ENCODE data around the gene OXER1.
"Not testable (repeated sequence)": the region's sequence is repeated elsewhere in the genome, so short reads cannot be mapped to it uniquely, and the experiment has no call there.

OXER1 gene

DNA sequence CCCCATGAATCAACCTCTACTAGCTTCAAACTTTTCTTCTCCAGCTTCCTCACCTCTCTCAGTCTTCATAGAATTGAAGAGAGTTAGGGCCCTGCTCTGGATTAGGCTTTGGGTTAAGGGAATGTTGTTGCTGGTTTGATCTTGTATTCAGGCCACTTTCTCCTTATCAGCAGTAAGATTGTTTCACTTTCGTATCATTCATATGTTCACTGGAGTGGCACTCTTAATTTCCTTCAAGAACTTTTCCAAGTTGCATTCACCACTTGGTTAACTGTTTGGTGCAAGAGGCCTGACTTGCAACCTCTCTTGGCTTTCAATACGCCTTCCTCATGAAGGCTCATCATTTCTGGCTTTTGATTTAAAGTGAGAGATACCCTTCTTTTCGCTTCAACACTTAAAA lies 22.8 kb downstream of the OXER1 start:
- Histone ChIP-seq H3K79me1 (ENCODE audit: low read depth, low read length) (no peaks in the 10 kb centered on the region), H3K23ac (ENCODE audit: low read depth, low read length, poor library complexity) (no peak overlapping the region), H2BK12ac (ENCODE audit: low read length) (no peak overlapping the region), H3K4me2 (ENCODE audit: insufficient read depth, low read length, poor library complexity, severe bottlenecking) (no peak overlapping the region), H3K18ac (ENCODE audit: low read length) (no peak overlapping the region), H2AK5ac (ENCODE audit: low read depth, low read length) (no peak overlapping the region), H3K4me3 (ENCODE audit: low read length in 2 of 2) (no peak overlapping the region), H2AFZ (ENCODE audit: low read length) (no peak overlapping the region), H3K27me3 (ENCODE audit: control insufficient read depth in 3 of 3, insufficient read depth in 3 of 3, low read depth in 1 of 3, low read length in 3 of 3) (no peaks in the 10 kb centered on the region), H4K91ac (ENCODE audit: low read depth, low read length, poor library complexity) (no peak overlapping the region), H3K4ac (ENCODE audit: low read length) (no peak overlapping the region), H4K8ac (ENCODE audit: low read depth, low read length) (no peak overlapping the region), H3K4me1 (ENCODE audit: control insufficient read depth in 2 of 2, insufficient read depth in 1 of 2, low read depth in 1 of 2, low read length in 2 of 2) (no peaks in the 10 kb centered on the region), H3K9me3 (replicated peaks in 1 of 2; ENCODE audit: control insufficient read depth in 2 of 2, insufficient read depth in 1 of 2, low read depth in 1 of 2, low read length in 2 of 2) (peaks cover 0 to 2% of the 10 kb centered on the region in 2 donors), H3K36me3 (replicated peaks in 1 of 2; ENCODE audit: control insufficient read depth in 2 of 2, insufficient read depth in 2 of 2, low read length in 2 of 2) (peaks cover 2 to 19% of the 10 kb centered on the region in 2 donors), H2BK15ac (ENCODE audit: low read length) (no peak overlapping the region), H3K27ac (replicated peaks; ENCODE audit: low read length) (no peak overlapping the region), H2BK120ac (ENCODE audit: low read depth, low read length) (no peak overlapping the region), H3K9ac (ENCODE audit: low read depth, low read length, poor library complexity) (no peak overlapping the region), H3K14ac (ENCODE audit: low read length) (no peak overlapping the region), H2BK5ac (ENCODE audit: low read length) (no peak overlapping the region)
- no peak for DNase-seq (ENCODE audit: low spot score)
- no CpG with 5 or more reads among the region's 3 CpGs for WGBS, 2 donors (ENCODE audit: extremely low coverage in 2 of 2, insufficient read length in 2 of 2, insufficient replicate concordance in 1 of 2)

DNA sequence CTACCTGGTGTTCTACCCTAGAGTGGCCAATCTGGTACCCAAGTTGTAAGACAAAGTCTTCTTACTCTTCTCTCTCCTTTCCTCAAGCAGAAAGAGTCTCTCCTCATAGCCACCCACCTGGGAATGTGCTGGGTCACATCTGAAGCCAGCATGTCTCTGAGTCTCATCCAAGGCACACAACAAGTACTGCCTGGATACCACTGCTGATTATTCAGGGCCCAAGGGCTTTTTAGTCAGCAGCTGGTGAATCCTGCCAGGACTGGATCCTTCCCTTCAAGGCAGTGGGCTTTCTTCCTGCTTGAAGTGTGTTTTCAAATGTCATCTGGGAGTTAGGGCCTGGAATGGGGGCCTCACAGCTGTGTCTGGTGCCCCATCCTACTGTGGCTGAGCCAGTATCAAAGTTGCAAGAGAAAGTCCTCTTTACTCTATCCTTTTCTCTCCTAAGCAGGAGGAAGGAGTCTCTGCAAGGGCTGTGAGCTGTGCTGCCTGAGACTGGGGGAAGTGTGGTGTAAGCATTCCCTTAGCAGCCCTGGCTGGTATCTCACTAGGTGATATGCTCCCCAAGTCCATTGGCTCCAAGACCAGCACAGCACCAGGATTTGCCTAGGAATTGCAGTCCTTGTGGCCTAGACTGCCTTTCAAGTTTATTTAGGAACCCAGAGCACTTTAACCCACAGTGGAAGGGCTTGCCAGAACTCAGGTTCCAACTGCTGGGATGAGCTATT lies 27.2 kb downstream of the OXER1 start:
- H3K4me2 ChIP-seq (ENCODE audit: insufficient read depth, low read length, poor library complexity, severe bottlenecking): no peak overlapping the region
- no peak overlapping the region for H3K4ac ChIP-seq (ENCODE audit: low read length)

DNA sequence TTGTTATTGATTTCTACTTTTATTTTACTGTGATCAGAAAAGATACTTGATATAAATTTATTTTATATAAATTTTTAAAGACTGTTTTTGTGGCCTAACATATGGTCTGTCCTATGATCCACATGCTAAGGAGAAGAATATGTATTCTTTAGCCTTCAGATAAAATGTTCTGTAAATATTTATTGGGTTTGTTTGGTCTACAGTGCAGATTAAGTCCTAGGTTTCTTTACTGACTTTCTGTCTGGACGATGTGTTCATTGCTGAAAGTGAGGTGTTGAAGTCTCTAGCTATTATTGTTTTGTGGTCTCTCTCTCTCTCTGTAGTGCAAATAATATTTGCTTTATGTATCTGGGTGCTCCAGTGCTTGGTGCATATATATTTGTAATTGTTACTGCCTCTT lies 30.1 kb downstream of the OXER1 start:
- Histone ChIP-seq H2BK12ac (ENCODE audit: low read length) (no peak overlapping the region), H2BK15ac (ENCODE audit: low read length) (no peak overlapping the region), H2AFZ (ENCODE audit: low read length) (no peak overlapping the region), H3K4me1 (ENCODE audit: control insufficient read depth in 2 of 2, insufficient read depth in 1 of 2, low read depth in 1 of 2, low read length in 2 of 2) (no peaks in the 10 kb centered on the region), H2BK5ac (ENCODE audit: low read length) (no peak overlapping the region), H3K27ac (replicated peaks; ENCODE audit: low read length) (no peak overlapping the region), H3K18ac (ENCODE audit: low read length) (no peak overlapping the region), H3K4me3 (ENCODE audit: low read length in 2 of 2) (no peak overlapping the region), H3K27me3 (ENCODE audit: control insufficient read depth in 3 of 3, insufficient read depth in 3 of 3, low read depth in 1 of 3, low read length in 3 of 3) (no peaks in the 10 kb centered on the region), H3K4ac (ENCODE audit: low read length) (no peak overlapping the region), H3K14ac (ENCODE audit: low read length) (no peak overlapping the region), H3K9me3 (replicated peaks in 1 of 2; ENCODE audit: control insufficient read depth in 2 of 2, insufficient read depth in 1 of 2, low read depth in 1 of 2, low read length in 2 of 2) (peaks cover 0 to 15% of the 10 kb centered on the region in 2 donors), H3K4me2 (ENCODE audit: insufficient read depth, low read length, poor library complexity, severe bottlenecking) (no peak overlapping the region), H4K8ac (ENCODE audit: low read depth, low read length) (no peak overlapping the region), H3K23ac (ENCODE audit: low read depth, low read length, poor library complexity) (no peak overlapping the region), H2BK120ac (ENCODE audit: low read depth, low read length) (no peak overlapping the region), H3K79me1 (ENCODE audit: low read depth, low read length) (no peaks in the 10 kb centered on the region), H2AK5ac (ENCODE audit: low read depth, low read length) (no peak overlapping the region), H3K9ac (ENCODE audit: low read depth, low read length, poor library complexity) (no peak overlapping the region), H4K91ac (ENCODE audit: low read depth, low read length, poor library complexity) (no peak overlapping the region), H3K36me3 (replicated peaks in 1 of 2; ENCODE audit: control insufficient read depth in 2 of 2, insufficient read depth in 2 of 2, low read length in 2 of 2) (peaks cover 0 to 15% of the 10 kb centered on the region in 2 donors)
- no peak for DNase-seq (ENCODE audit: low spot score)
- WGBS, 2 donors (ENCODE audit: extremely low coverage in 2 of 2, insufficient read length in 2 of 2, insufficient replicate concordance in 1 of 2): no CpG with 5 or more reads among the region's 1 CpG

More for the DNA sequence above, 27.2 kb downstream of the OXER1 start:
- DNase-seq (ENCODE audit: low spot score): no peak
- Histone ChIP-seq H3K14ac (ENCODE audit: low read length) (no peak overlapping the region), H3K9ac (ENCODE audit: low read depth, low read length, poor library complexity) (no peak overlapping the region), H2AFZ (ENCODE audit: low read length) (no peak overlapping the region), H2BK5ac (ENCODE audit: low read length) (no peak overlapping the region), H4K91ac (ENCODE audit: low read depth, low read length, poor library complexity) (no peak overlapping the region), H4K8ac (ENCODE audit: low read depth, low read length) (no peak overlapping the region), H3K4me3 (ENCODE audit: low read length in 2 of 2) (no peak overlapping the region), H2BK15ac (ENCODE audit: low read length) (no peak overlapping the region), H3K4me1 (ENCODE audit: control insufficient read depth in 2 of 2, insufficient read depth in 1 of 2, low read depth in 1 of 2, low read length in 2 of 2) (no peaks in the 10 kb centered on the region), H2AK5ac (ENCODE audit: low read depth, low read length) (no peak overlapping the region), H3K27ac (replicated peaks; ENCODE audit: low read length) (no peak overlapping the region), H3K27me3 (ENCODE audit: control insufficient read depth in 3 of 3, insufficient read depth in 3 of 3, low read depth in 1 of 3, low read length in 3 of 3) (no peaks in the 10 kb centered on the region), H3K36me3 (replicated peaks in 1 of 2; ENCODE audit: control insufficient read depth in 2 of 2, insufficient read depth in 2 of 2, low read length in 2 of 2) (peaks cover 2 to 19% of the 10 kb centered on the region in 2 donors), H3K23ac (ENCODE audit: low read depth, low read length, poor library complexity) (no peak overlapping the region), H3K18ac (ENCODE audit: low read length) (no peak overlapping the region), H3K9me3 (replicated peaks in 1 of 2; ENCODE audit: control insufficient read depth in 2 of 2, insufficient read depth in 1 of 2, low read depth in 1 of 2, low read length in 2 of 2) (peaks cover 2 to 6% of the 10 kb centered on the region in 2 donors), H2BK12ac (ENCODE audit: low read length) (no peak overlapping the region), H2BK120ac (ENCODE audit: low read depth, low read length) (no peak overlapping the region), H3K79me1 (ENCODE audit: low read depth, low read length) (no peaks in the 10 kb centered on the region)

DNA sequence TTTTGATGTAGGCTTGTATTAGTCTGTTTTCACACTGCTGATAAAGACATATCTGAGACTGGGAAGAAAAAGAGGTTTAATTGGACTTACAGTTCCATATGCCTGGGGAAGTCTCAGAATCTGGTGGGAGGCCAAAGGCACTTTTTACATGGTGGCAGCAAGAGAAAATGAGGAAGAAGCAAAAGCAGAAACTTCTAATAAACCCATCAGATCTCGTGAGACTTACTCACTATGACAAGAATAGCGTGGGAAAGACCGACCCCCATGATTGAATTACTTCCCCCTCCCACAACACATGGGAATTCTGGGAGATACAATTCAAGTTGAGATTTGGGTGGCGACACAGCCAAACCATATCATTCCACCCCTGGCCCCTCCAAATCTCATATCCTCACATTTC lies 32.6 kb downstream of the OXER1 start:
- not testable (repeated sequence) for H3K14ac ChIP-seq (ENCODE audit: low read length); H2BK12ac ChIP-seq (ENCODE audit: low read length); H2AFZ ChIP-seq (ENCODE audit: low read length); H2AK5ac ChIP-seq (ENCODE audit: low read depth, low read length); H3K36me3 ChIP-seq (replicated peaks in 1 of 2; ENCODE audit: control insufficient read depth in 2 of 2, insufficient read depth in 2 of 2, low read length in 2 of 2); H3K18ac ChIP-seq (ENCODE audit: low read length); H3K4me1 ChIP-seq (ENCODE audit: control insufficient read depth in 2 of 2, insufficient read depth in 1 of 2, low read depth in 1 of 2, low read length in 2 of 2); H3K9ac ChIP-seq (ENCODE audit: low read depth, low read length, poor library complexity); H2BK15ac ChIP-seq (ENCODE audit: low read length); H3K4me2 ChIP-seq (ENCODE audit: insufficient read depth, low read length, poor library complexity, severe bottlenecking); H3K27me3 ChIP-seq (ENCODE audit: control insufficient read depth in 3 of 3, insufficient read depth in 3 of 3, low read depth in 1 of 3, low read length in 3 of 3); H4K91ac ChIP-seq (ENCODE audit: low read depth, low read length, poor library complexity); H3K27ac ChIP-seq (replicated peaks; ENCODE audit: low read length); H3K4me3 ChIP-seq (ENCODE audit: low read length in 2 of 2); H4K8ac ChIP-seq (ENCODE audit: low read depth, low read length); DNase-seq (ENCODE audit: low spot score); H2BK5ac ChIP-seq (ENCODE audit: low read length); H3K4ac ChIP-seq (ENCODE audit: low read length); H3K79me1 ChIP-seq (ENCODE audit: low read depth, low read length); H3K23ac ChIP-seq (ENCODE audit: low read depth, low read length, poor library complexity); H2BK120ac ChIP-seq (ENCODE audit: low read depth, low read length)
- peaks cover 0 to 15% of the 10 kb centered on the region in 2 donors for H3K9me3 ChIP-seq (replicated peaks in 1 of 2; ENCODE audit: control insufficient read depth in 2 of 2, insufficient read depth in 1 of 2, low read depth in 1 of 2, low read length in 2 of 2)
- no CpG with 5 or more reads among the region's 4 CpGs for WGBS, 2 donors (ENCODE audit: extremely low coverage in 2 of 2, insufficient read length in 2 of 2, insufficient replicate concordance in 1 of 2)

Measured in neuronal stem cell (in vitro differentiated cells).